Omental fat pad (tissue), 4 donors: ENCODE data around the gene TRMT5. TPM values are rescaled to one million over a fixed set of nuclear protein-coding genes. Genes with fewer than 3 reads are reported as not detected.

Experiments
- ATAC-seq: fragments of 150-250 bp; one replicate; pipeline ENCODE4 v1.9.1; 2016; ENCODE audit warnings: mild to moderate bottlenecking, moderate library complexity; ENCODE audit not compliant: low FRiP score
- DNase-seq: peaks from one replicate; pipeline ENCODE4 v3.0.0-alpha.2; 2019; ENCODE audit warnings: low spot score
- small RNA-seq: library from RNA; depleted of rRNA; stranded (forward); fragments of <200 nt; gene quantifications from one replicate; pipeline ENCODE3, GENCODE V24; 2016
- total RNA-seq, 4 donors: library from RNA; depleted of rRNA; stranded (reverse); fragments of >200 nt; gene quantifications; one replicate each; pipeline ENCODE4 v1.1.0, GENCODE V29; 2016
- TF ChIP-seq, protein P1 (sequence below), 3 donors: fragments of 450-650 bp; IDR thresholded peaks; one replicate each; pipeline ENCODE4 v1.5.1; 2016 to 2017; ENCODE audit warnings: antibody characterized with exemption in 3 of 3, mild to moderate bottlenecking in 3 of 3, moderate library complexity in 2 of 3

Gene TRMT5
- total RNA-seq, 4 donors from 2014 or later: 5.6 to 21.1 (median 13.3) TPM

DNA sequence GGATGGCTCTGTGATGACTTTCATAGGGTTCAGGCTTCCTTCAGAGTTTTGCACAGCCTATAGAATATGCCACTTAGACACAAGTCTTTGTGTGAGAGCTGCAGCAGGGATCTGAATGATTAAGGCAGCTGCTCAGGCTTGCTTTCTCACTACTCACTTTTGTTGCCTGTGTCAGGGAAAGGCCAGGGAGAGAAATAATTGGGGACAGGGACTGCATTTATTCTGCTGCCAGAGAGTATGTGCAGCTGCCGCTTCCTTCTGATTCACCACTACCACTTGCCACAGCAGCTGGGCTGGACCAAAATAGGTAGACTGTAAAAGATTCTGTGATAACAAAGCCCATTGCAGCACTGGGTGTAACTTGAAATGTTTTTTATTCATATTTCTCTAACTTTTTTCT lies 49.7 kb downstream of the TRMT5 start:
- DNase-seq: no peak
- ATAC-seq: no peak
- TF ChIP-seq, protein P1, sequence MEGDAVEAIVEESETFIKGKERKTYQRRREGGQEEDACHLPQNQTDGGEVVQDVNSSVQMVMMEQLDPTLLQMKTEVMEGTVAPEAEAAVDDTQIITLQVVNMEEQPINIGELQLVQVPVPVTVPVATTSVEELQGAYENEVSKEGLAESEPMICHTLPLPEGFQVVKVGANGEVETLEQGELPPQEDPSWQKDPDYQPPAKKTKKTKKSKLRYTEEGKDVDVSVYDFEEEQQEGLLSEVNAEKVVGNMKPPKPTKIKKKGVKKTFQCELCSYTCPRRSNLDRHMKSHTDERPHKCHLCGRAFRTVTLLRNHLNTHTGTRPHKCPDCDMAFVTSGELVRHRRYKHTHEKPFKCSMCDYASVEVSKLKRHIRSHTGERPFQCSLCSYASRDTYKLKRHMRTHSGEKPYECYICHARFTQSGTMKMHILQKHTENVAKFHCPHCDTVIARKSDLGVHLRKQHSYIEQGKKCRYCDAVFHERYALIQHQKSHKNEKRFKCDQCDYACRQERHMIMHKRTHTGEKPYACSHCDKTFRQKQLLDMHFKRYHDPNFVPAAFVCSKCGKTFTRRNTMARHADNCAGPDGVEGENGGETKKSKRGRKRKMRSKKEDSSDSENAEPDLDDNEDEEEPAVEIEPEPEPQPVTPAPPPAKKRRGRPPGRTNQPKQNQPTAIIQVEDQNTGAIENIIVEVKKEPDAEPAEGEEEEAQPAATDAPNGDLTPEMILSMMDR (IDR thresholded peaks at IDR 0.05): no peak

DNA sequence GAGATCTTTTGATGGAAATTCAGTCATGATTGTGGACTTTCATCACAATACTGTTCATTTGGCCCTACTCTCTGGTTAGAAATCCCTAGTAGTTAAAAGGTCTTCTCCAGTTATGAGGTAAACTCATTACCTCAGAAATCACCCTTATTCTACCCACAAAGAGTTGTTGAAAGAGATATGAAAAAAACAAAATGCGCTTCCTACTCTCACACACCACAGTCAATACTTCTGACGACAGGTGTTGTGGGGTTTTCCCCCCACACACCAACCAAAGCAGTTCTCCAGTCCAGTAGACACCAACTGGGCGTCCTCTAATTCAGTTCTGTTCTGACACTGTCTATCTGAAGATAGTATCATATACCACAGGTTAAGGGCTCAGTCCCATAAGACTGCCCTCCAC lies 54.9 kb downstream of the TRMT5 start:
- DNase-seq (no peak), ATAC-seq (no peak)
- TF ChIP-seq, protein P1 (IDR thresholded peaks at IDR 0.05): no peak

DNA sequence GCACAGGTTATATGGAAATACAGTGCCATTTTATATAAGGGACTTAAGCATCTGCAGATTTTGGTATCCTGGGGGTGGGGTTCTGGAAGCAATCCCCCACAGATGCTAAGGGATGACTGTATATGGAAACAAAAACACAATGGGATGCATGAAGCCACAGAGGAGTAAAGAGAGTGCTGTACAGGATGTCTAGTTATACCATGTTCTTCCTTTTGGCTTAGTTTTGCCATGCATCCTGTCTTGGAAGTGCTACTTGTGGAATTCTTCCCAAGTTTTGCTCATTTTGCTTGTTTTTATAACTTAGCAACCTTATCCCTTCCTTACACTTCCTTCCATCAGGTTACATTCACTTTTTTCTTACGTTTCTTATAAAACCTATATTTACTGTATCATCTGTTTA lies 55.6 kb downstream of the TRMT5 start:
- ATAC-seq (no peak), DNase-seq (no peak)
- TF ChIP-seq, protein P1 (IDR thresholded peaks at IDR 0.05): no peak

DNA sequence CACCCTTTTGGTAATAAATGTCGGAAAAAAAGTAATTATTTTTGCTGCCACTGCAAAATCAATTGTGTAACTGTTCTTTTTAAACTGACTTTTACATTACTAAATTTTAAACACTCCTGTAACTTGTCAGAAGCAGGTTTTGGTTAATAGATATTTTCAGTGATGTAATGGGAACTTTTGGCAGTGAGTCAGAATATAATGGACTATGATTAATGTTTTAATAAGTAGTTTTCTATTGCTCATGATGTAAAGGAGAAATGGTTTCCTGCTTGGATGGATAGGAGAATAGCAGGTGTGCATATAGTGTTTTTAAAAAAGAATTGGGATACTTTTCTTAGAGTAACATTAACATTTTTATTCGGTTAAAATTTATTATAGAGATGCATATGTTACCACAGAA lies 58.8 kb downstream of the TRMT5 start:
- TF ChIP-seq, protein P1 (IDR thresholded peaks at IDR 0.05): no peak
- ATAC-seq (no peak), DNase-seq (no peak)

Small RNA genes lying within 50 kb of the gene (small RNA-seq; reads per million reads assigned to genes)
- gene RNU6-398P: not detected

Other genes with a start within 250 kb of the TRMT5 start
- 10 to 100 TPM; 20.4 to 35.4 (median 31.3) TPM for gene MNAT1, start 246.3 kb downstream of the TRMT5 start, total RNA-seq
- gene SLC38A6, start 166 bp upstream of the TRMT5 start, total RNA-seq: 10 to 100 TPM; 20.9 to 33.3 (median 24.5) TPM